NCI-H2029 (cell line): ENCODE data around the gene AKIRIN2.
"Not testable (repeated sequence)": the region's sequence is repeated elsewhere in the genome, so short reads cannot be mapped to it uniquely, and the experiment has no call there.

Source experiments
- DNase-seq: peaks from one replicate; lab custom pipeline; 2025; lab: John Stamatoyannopoulos, UW

AKIRIN2 gene

DNA sequence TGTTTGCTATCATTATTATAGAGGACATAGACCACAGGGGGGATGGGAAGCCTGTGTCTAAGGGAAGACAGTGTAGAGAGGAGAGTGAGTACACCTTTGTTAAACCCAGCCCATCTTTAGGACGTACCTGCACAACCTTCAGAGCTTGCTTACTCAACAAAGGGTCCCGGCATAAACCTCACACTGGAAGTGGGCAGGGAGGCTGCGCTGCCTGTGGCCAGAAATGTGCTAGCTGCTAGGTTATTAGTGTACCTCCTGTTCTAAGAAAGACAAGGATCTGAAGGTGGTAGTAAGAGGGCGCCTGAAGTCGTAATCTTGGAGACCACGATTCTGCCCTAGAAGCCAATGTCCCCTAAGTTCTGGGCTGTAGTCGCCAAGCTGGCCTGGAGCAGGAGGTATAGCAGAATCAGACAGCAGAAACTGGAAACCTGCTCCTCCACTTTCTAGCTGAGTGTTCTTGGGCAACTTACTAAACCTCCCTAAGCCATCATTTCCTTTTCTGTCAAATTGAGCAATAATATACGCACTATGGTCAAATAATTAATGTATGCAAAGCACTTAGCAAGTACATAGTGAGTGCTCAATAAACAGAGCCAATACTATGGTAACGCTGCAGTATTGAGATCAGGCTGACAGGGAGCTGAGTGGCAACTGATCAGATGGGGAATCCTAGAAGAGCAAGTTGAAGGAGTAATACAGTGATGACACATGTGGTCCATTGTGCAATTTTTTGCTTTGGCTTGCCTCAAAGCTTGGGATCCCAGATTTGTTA lies 16.8 kb upstream of the AKIRIN2 start:
- DNase-seq: no peak

DNA sequence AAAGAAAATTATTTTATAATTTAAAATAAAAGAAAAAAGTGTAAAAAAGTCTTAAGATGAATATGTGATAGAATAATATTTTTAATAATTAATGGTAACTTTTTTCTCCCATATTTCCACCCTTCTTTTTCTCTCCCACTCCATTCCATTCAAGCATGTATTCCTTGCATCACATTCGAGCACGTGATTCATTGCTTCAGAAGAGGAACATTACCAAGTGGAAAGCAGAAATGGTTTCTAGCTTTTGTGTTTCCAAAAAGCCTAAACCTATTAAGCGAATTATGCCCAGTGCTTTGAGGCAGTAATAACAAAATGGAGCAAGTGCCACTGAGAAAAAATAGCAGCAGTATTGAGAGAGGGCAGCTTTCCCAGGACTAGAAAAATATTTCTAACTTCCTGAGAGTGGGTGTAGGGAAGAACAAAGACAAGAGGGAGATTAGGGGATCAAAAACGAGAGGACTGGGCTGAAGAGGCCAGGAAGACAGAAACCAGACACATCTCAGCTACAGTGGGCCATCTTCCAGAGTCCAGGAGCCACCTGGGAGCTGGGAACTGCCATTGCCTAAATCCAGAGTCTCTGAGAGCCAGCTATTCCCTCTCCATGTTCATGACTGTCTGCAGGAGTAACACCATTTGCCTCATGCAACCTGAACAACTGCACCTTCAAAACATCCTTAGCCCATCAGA lies 15.0 kb upstream of the AKIRIN2 start:
- no peak for DNase-seq

- DNase-seq: no peak
Observed at GRCh38 chr6:87714093-87714842, 12.2 kb upstream of the AKIRIN2 start.

- not testable (repeated sequence) for DNase-seq
Observed at GRCh38 chr6:87712713-87713112, 10.7 kb upstream of the AKIRIN2 start.

DNA sequence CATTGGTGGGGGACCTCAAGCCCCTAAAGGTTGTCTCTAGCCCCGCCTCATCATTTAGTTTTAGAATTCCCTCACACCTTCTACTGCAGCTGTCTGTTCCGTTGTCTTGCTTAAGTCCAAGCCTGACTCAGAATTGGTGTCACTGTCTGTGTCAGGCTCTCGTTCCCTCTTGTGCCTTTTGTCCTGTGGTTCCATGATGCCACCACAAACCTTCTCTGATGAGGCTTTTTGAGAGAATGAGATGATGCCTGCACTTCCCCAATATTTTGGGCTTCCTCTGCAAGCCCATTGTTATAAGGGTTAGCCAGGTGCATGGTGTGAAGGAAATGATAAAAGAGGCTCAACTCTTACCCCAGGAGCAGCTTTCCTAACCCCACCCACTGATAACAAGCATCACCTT lies 8.1 kb upstream of the AKIRIN2 start:
- DNase-seq: no peak

DNA sequence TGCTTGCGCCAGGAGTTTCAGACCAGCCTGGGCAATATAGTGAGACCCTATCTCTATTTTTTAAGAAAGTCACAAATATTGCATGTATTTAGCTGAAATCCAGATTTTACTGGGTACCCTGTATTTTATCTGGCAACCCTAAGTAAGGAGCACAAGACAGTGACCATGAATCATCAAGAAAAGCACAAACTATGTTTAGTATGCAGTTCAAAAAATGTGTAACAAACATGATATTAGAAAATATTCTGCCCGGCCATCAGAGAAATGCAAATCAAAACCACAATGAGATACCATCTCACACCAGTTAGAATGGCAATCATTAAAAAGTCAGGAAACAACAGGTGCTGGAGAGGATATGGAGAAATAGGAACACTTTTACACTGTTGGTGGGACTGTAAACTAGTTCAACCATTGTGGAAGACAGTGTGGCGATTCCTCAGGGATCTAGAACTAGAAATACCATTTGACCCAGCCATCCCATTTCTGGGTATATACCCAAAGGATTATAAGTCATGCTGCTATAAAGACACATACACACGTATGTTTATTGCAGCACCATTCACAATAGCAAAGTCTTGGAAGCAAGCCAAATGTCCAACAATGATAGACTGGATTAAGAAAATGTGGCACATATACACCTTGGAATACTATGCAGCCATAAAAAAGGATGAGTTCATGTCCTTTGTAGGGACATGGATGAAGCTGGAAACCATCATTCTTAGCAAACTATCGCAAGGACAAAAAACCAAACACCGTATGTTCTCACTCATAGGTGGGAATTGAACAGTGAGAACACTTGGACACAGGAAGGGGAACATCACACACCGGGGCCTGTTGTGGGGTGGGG lies 6.8 kb upstream of the AKIRIN2 start:
- DNase-seq: not testable (repeated sequence)

DNA sequence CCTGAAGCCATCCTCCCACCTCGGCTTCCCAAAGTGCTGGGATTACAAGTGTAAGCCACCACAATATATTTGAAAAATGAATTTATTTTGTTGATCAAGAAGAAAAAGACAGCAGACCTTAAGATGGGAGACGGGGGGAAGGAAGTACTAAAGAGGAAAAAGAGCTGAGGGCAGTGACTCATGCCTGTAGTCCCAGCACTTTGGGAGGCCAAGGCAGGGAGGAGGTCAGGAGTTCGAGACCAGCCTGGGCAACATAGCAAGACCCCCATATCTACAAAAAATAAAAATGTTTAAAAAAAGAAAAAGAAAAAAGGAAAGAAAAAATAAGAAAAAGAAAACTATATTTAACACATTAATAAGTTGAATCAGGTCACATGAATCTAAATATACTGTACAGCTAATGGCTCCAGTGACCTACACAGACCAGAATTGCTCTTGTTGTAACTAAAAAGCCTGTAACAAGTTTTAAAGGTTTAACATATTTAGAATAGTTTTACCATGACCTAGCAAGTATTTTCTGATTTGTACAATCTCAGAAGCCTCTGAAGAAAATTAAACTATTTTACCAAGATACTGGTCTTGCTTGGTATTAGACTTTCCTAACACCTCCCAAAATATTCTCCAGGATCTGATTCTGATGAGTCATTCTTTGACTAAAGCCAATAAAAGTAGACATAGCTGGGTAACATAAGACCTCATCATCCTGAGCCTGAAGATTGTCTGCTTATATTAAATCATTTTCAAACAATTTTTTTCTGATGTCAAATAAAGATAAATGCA lies 4.3 kb upstream of the AKIRIN2 start:
- no peak for DNase-seq

DNA sequence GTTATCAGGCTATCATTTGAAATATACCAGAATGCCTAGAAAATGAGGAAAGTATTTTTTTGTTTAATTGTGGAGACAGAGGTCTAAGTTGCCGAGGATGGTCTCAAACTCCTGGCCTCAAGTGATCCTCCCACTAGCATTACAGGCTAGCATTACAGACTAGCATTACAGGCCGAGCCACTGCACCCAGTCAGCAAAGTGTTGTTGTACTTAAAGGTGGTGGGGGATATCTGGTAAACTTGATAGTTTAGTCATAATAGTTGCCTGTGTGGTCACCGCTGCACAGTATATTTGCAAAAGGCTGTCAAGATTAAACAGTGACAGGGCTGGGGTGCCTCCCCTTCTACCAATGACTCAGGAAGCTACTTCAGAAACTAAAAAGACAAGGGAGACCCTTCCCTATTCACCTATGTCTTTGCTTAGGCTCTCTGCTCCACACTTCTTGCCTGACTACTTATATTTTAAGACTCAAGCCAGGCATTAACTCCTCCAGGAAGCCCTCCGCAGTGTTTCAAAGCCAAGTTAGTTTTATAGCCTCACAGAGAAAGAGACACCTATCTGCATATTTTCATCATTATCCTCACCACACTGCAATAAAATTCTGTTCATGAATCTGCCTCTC lies 3.1 kb upstream of the AKIRIN2 start:
- DNase-seq: no peak

DNA sequence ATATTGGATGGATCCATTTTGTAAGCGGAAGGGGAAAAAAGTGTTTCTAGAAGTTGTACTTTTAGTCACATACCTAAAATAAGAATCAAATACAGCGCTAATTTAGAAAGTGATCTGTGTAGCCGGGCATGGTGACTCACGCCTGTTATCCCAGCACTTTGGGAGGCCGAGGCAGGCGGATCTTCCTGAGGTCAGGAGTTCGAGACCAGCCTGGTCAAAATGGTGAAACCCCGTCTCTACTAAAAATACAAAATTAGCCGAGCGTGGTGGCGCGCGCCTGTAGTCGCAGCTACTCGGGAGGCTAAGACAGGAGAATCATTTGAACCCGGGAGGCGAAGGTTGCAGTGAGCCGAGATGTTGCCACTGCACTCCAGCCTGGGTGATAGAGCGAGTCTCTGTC lies 1.0 kb upstream of the AKIRIN2 start:
- DNase-seq: not testable (repeated sequence)

- DNase-seq: peak; percentile 33
Observed at GRCh38 chr6:87702589-87702945, 534 bp upstream of the AKIRIN2 start.

DNA sequence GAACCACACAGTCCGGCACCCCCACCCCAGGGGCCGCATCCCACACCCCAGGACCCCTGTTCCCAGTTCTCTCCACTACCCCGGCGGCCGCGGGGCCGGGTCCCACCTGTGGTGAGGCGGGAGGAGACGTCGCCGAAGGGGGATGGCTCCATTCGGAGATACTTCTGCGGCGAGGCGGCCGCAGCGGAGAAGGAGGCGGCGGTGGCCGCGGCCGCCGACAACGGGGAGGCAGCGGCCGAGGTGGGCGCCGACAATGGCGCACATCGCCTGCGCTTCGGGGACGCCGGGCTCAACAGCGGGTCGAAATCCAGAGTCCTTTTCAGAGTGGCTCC lies 723 bp downstream of the AKIRIN2 start:
- DNase-seq: no peak

DNA sequence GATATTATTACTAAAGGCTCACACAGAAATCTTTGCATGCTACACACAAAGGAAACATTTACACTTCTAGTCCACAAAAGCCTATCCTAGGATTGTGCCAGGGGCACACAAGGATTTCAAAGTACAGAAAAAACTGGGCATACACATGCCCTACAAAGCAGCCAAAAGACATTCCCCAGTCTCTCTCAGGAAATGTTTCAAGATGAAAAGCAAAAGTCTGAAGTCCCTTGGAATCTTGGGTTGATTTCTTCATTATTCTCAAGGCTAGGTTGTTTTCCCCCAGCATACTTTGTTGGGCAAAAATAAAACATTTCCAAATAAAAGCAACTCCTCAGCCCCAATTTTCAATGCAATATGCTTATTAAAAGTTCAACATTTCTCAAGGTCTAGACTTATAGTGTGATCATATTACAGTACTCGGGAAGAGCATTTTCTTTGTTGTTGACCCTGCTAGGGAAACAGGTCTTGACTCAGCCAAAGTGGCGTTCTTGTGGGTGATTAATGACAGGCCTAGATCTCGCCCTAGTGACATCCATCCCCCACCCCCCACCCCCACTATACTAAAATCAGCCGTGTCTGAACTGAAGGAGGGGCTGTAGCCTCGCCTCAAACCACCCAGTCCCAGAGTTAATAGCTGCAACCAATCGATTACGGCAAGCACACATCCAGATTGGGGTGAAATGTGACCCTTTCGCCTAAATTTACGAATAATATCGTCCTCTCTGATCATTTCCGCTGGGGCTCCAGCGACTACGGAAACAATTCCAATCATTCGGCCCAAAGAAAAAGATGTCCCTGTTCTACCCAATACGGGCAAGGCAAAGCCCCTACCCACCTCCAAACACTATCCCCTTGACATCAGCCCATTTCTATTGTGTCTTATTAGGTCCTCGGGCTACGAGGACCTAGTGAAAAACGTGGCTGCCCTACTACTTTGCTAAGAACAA lies 1.4 kb downstream of the AKIRIN2 start:
- DNase-seq: peak; percentile 59

GRCh38 chr6:87699576-87699975 lies 2.5 kb downstream of the AKIRIN2 start:
- no peak for DNase-seq

GRCh38 chr6:87698547-87699006 lies 3.5 kb downstream of the AKIRIN2 start:
- DNase-seq: no peak

GRCh38 chr6:87697581-87698546 lies 4.2 kb downstream of the AKIRIN2 start:
- DNase-seq: no peak

GRCh38 chr6:87696817-87697216 lies 5.2 kb downstream of the AKIRIN2 start:
- not testable (repeated sequence) for DNase-seq

- DNase-seq: no peak
Observed at GRCh38 chr6:87692086-87692485, 9.9 kb downstream of the AKIRIN2 start.

- no peak for DNase-seq
Observed at GRCh38 chr6:87690441-87690840, 11.6 kb downstream of the AKIRIN2 start.
